Colon (tissue), 2 donors: ENCODE measurements around the gene DIS3L2.

Experiments used
- FAIRE-seq: peaks from 2 replicates; lab custom pipeline; 2012; peaks lifted over from hg19 to GRCh38; lab: Jason Lieb, UNC
- donor health status: control.
- donor health status: control.

DIS3L2 gene

DNA sequence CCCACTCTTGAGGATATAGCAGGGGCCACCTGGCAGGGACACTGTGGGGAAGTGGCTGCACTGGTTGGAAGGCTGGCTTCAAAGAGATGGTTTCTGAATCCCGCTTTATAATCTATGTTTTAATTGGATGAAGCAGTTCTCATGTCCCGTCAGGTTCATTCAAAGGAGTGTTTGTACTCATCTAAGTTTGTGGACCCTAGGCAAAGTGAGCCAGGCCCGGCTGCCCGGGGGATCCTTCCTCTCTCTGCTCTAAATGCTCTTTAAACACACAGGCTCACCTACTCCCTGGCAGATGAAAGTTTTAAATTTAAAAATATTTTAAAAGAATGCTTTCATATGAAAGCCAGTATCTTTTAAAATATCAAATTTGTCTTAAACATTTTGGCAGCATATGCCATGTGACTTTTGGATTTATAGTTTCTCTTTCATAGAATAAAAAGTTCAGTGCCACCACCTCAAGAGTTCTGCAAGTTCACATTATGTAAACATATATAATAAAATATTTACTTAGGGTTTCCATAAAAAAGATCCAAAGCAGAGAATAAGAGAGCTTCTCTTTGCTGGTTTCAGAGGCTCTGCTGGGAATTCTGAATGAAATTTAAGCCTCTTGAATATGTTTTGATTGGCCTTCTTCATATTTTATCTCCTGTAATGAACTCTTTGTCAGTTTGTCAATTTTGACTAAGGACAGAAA, 273.6 kb downstream of the DIS3L2 start:
- no peak for FAIRE-seq

- no peak for FAIRE-seq
Measured at GRCh38 chr2:232235716-232236115, 274.2 kb downstream of the DIS3L2 start.

- FAIRE-seq = no peak
Measured at GRCh38 chr2:232236200-232236599, 274.7 kb downstream of the DIS3L2 start.

DNA sequence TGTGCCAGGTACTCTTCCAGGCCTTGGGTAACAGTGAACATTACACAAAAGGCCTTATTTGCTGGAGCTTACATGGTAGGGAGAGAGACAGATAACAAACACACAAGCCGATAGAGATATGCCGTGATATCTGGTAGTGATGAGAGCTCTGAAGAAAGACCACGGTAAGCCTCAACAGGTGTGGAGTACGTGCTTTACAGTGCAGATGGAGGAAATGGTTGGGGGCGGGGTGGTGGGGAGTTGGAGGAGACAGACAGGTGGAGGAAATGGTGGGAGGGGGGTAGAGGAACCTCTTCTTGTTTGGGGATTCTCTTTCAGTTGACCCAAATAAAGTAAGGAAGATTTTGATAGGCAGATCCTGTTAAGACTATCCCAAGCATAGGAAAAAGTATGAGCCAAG, 276.0 kb downstream of the DIS3L2 start:
- FAIRE-seq = no peak

GRCh38 chr2:232238108-232238507, 276.6 kb downstream of the DIS3L2 start:
- no peak for FAIRE-seq

- no peak for FAIRE-seq
Measured at GRCh38 chr2:232238596-232238995, 277.1 kb downstream of the DIS3L2 start.

- no peak for FAIRE-seq
Measured at GRCh38 chr2:232239951-232240681, 278.6 kb downstream of the DIS3L2 start.

DNA sequence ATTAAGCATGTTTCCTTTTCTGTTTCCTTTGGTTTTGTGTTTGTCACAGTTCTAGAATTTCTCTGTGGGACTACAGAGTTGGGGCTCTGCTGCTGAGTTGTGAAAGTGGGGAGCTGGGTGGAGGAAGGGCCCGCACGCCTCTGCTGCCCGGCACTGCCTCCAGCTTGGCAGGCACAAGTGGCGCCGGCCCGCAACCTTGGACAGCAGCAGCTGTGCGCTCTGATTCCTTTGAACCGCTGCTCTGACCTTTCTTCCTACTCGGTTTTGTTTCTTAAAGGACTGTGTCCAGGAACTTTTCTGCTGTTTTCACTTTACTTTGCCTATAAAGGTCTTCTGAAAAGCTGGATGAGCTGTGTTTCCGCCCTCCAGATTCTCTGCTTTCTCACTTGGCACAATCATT, 279.4 kb downstream of the DIS3L2 start:
- no peak for FAIRE-seq

- no peak for FAIRE-seq
Measured at GRCh38 chr2:232242316-232242715, 280.8 kb downstream of the DIS3L2 start.

DNA sequence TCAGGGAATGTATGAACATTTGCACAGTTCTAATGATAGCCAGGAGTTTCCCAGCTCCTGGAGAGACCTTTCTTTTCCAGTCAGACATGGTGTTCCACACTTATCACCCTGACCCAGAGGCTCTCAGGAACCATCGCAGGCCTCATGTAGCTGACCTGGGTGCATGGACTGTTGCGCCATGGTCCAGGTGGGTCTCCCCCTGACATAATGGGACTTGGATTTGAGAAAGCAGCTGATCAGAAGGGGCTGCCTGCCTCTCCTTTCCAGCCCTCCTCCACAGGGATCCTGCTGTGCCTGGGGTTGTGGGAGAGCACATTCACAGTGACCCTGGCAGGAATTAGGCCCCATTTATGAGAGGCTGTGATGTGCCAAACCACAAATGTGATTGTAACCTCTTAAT, 283.6 kb downstream of the DIS3L2 start:
- no peak for FAIRE-seq

DNA sequence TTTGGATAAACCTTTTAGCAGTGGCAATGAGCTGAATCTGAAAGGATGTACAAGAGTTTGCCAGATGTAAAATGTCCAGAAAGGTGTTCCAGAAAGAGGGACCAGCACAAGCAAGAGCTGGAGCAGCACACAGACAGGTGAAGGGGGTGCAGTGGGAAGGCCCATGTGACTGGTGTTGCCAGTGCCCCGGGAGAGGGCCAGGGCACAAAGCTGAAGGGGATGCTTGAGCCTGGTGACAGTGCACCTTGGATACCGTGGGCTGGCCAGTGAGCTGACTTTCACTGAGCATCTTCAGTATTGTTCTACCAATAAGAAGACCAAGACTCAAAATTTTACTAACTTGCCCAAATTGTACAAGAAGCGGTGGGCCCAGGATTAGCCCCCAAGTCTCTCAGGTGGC, 284.7 kb downstream of the DIS3L2 start:
- no peak for FAIRE-seq

- FAIRE-seq = no peak
Measured at GRCh38 chr2:232249096-232249495, 287.6 kb downstream of the DIS3L2 start.

DNA sequence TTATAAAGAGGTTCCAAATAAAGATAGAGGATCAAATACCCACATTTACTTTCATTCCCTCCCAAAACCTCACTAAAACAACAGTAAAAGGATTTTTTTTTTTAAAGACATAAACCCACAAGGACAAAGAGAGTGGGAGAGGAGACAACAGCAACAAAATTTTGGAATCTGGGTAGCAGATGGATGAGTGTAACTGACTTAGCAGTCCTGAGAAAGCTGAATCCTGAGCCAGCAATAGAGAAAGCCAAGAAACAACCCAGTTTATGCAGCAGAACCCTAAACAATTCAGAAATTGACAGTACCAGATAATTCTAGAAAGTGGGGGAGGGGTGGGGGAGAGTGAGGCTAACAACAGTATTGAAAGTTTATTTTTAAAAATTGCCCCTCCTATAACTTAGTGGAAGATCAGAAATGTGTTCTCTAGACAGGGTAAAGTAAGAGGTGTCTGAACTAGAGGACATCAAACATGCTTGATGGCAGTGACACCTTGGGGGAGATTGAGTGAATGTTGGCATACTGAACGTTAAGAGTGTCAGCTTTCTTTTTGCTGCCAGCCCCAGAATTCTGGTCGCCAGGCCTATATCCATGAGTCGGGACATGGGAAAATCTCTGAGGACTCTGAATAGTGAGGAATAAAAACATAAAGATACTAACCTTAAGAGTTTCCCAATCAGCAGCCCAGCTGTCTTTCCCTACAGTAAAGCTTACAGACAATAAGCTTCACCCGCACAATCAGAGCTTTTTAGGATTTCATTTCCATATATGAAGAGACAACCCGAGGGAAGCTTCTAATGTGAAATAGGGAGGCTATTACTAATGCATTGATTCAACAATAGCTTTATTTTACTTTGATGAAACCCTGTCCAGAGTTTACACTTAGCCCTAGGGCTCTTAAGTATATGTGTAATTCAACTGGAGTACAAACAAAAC, 289.0 kb downstream of the DIS3L2 start:
- FAIRE-seq = no peak

DNA sequence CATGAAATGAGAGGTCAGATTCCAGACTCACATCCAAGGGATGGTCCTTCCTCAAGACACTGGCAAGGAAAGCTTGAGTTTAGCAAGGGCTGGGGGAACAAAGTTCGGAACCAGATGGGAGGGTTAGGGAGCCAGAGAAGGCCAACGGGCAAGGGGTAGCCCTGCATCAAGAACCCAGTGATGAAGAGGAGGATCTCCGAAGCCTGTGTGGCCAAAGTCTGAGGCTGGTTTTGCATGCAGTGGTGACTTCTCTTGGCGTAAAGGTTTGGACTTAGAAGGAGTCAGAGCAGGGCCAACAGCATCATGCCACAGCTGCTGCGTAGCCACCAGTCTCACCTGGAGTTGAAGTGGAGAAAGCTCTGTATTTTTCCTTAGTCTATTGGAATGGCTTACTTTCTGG, 293.5 kb downstream of the DIS3L2 start:
- no peak for FAIRE-seq

- no peak for FAIRE-seq
Measured at GRCh38 chr2:232260075-232260474, 298.6 kb downstream of the DIS3L2 start.

GRCh38 chr2:232261776-232262175, 300.3 kb downstream of the DIS3L2 start:
- FAIRE-seq = no peak

GRCh38 chr2:232263295-232263694, 301.8 kb downstream of the DIS3L2 start:
- no peak for FAIRE-seq

- no peak for FAIRE-seq
Measured at GRCh38 chr2:232264081-232264480, 302.6 kb downstream of the DIS3L2 start.

- FAIRE-seq = no peak
Measured at GRCh38 chr2:232265329-232265728, 303.8 kb downstream of the DIS3L2 start.

- FAIRE-seq = no peak
Measured at GRCh38 chr2:232268636-232269165, 307.2 kb downstream of the DIS3L2 start.

DNA sequence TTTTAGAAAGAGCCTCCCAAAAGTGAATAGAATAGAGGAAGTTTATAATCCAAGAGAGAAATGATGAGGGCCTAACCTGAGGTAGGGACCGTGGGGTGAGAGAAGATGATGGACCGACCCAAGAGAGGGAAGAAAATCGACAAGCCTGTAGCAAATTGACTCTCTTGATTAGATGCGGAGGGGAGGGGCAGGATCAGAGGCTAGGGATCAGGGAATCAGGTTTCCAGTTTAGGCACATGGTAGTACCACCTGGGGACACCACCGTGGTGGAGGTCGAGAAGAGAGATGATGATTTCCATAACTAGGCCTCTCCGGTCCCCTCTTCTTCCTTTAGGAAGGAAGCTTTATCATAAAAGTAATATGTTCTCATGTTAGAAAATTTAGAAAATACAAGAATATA, 308.4 kb downstream of the DIS3L2 start:
- FAIRE-seq = no peak

DNA sequence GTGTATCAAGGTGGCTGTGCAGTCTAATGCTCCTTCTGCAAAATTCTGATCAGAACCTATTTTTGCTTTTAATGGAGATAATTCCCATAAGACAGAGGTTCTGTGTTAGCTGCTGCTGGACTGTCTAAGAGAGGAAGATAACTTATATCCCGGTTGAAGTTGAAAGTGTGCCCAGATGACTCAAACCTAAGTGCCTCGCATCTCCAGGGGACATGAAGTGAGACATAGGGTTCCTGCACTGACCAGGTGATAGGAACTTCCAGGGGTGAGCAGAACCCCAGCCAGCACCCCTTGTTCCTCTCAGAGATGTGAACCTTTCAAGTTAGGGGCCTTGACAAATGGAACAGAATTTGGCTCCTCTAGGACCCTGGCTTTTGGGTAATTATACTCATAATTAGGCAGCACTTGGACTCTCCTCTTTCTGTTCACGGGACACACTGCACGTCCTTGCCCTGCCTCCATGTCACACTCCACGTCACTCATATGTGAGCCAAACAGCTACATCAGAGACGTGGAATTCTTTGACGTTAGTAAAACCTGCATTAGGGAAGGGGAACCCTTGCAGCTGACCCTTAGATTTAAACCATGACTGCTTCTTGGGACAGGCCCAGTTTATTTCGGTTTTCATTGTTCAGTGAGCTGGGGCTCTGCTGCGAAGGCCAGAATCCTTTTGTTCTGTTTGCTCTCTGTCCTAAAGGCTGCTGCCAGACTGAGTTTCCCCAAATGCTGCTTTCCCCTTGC, 312.6 kb downstream of the DIS3L2 start:
- no peak for FAIRE-seq
